HTR-8/SVneo (cell line): Measurements from ENCODE around the gene SHROOM4.

Source experiments
- DNase-seq: peaks from one replicate; pipeline ENCODE4 v3.0.0; 2011; ENCODE audit warnings: low spot score, mixed read lengths; ENCODE audit not compliant: insufficient read length
- FAIRE-seq: peaks from 2 replicates; lab custom pipeline; 2011; peaks lifted over from hg19 to GRCh38; lab: Jason Lieb, UNC

SHROOM4 gene, protein sequence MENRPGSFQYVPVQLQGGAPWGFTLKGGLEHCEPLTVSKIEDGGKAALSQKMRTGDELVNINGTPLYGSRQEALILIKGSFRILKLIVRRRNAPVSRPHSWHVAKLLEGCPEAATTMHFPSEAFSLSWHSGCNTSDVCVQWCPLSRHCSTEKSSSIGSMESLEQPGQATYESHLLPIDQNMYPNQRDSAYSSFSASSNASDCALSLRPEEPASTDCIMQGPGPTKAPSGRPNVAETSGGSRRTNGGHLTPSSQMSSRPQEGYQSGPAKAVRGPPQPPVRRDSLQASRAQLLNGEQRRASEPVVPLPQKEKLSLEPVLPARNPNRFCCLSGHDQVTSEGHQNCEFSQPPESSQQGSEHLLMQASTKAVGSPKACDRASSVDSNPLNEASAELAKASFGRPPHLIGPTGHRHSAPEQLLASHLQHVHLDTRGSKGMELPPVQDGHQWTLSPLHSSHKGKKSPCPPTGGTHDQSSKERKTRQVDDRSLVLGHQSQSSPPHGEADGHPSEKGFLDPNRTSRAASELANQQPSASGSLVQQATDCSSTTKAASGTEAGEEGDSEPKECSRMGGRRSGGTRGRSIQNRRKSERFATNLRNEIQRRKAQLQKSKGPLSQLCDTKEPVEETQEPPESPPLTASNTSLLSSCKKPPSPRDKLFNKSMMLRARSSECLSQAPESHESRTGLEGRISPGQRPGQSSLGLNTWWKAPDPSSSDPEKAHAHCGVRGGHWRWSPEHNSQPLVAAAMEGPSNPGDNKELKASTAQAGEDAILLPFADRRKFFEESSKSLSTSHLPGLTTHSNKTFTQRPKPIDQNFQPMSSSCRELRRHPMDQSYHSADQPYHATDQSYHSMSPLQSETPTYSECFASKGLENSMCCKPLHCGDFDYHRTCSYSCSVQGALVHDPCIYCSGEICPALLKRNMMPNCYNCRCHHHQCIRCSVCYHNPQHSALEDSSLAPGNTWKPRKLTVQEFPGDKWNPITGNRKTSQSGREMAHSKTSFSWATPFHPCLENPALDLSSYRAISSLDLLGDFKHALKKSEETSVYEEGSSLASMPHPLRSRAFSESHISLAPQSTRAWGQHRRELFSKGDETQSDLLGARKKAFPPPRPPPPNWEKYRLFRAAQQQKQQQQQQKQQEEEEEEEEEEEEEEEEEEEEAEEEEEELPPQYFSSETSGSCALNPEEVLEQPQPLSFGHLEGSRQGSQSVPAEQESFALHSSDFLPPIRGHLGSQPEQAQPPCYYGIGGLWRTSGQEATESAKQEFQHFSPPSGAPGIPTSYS (N-terminal part only)

DNA sequence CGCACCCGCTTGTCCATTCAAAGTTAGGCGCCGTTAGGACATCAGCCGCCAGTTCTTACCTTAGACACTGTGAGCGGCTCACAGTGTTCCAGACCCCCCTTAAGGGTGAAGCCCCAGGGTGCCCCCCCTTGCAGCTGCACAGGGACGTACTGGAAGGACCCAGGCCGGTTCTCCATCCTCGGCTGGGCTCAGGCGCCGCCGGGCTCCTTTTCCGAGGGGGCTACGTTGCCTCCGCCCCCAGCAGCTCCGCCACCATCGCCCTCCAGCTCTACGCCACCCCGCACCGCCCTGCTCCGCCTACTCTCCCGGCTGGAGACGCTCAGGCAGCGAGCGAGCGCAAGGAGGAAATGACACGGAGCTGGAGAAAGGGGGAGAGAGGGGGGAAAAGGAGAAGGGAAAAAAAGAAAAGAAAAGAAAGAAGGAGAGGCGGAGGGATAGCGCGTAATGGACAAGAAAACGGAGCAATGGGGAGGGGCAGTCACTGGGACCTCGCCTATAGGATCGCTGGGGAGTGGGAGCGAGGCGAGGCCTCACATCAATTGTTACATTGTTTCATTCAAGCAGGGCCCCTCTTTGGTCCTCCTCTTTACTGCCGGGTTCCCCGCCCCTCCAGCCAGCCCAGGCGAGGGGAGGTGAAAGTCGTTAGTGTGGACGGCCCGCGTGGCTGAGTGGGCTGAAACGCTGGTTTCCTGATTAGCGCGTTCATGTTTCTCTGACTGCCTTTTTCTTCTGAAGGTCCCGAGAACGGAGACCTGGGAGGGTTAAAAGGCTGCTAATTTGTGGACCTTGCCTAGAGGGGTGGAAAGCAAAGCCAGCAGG, at the start of gene SHROOM4:
Gene SHROOM4 (minus strand): TSS at position 352 of the 819 bp plus-strand sequence. CDS start 176 bp downstream, at position 176.
- DNase-seq: no peak
- FAIRE-seq: no peak

DNA sequence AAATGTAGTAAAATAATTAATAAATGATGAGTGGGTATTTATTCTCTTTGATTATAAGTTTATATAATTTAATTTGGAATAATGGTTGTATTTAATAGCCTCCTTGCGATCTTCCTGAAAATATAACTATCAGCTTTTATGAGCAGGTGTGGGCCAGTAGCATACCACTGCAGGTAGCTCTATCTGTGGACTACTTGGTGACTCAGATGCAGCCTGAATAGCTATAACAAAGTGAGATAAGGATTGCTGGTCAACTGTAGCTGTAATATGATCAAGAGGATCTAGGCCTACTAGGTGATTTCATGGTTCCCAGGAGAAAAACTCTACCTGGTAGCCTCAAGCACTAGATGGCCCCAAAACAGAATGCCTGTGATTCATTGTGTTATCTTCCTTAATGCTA, 49.5 kb upstream of the SHROOM4 start:
- DNase-seq: no peak
- no peak for FAIRE-seq

DNA sequence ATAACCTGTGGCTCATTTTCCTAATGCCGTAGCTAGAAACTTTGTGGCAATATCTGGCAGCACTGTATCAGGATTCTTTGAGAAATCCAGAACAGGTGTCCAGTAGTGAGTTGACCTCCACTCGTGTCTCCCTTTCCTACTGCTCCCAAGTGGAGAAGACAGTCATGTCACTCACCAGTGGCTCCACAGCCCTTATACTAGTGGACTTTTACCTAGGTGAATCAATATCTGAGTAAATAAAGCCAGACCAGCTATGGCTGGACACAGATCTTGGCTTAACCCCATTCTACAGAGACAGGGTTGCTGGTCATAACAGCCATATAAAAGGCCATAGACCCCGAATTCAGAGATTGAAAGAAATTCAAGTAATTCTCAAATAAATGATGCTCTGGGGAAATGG, 46.5 kb upstream of the SHROOM4 start:
- no peak for FAIRE-seq
- no peak for DNase-seq

DNA sequence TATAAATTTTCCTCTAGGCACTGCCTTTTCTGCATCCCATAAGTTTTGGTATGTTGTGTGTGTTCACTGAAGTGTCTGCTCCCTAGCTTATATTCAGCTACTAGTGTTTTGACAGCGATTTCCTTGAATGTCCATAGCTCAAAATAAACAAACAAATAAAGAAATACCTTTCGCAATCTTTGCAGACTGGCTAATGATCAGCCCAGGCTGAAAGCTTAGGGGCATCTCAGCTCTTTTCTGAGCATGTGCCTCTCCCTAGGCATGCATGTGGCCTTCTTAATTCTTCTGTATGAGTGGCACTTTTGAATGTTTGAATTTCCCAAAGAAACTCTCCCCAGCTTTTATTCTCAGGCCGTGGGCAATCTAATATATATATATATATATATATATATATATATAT, 44.6 kb upstream of the SHROOM4 start:
- DNase-seq (no peak), FAIRE-seq (no peak)

DNA sequence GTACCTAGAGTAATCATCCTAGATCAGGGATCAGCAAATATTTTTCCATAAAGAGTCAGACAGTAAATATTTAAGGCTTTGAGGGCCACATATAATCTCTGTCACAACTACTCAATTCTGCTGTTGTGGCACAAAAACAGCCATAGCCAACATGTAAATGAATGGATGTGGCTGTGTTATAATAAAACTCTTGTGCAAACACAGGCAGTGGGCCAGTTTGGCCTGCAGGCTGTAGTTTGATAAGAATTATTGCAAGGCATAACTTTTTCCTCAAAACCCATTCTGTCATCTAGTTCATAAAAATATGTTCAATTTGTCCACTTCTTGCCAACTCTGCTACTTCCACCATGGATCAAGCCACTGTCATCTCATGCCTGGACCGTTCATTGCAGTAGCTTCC, 39.4 kb upstream of the SHROOM4 start:
- FAIRE-seq (no peak), DNase-seq (no peak)

DNA sequence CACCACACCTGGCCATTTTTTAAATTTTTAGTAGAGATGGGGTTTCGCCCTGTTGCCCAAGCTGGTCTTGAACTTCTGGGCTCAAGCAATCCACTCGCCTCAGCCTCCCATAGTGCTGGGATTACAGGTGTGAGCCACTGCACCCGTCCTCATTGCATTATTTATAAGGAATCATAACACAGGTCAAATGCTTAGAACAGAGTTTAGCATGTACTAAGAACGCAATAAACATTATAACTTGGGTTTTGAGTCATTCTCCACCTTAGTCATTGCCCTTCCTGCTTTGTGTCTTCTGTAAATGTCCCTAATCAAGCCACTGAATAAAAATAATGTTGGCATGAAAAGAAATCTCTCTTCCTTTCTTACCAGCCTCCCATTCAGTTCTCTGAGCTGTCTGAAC, 38.5 kb upstream of the SHROOM4 start:
- DNase-seq (no peak), FAIRE-seq (no peak)

DNA sequence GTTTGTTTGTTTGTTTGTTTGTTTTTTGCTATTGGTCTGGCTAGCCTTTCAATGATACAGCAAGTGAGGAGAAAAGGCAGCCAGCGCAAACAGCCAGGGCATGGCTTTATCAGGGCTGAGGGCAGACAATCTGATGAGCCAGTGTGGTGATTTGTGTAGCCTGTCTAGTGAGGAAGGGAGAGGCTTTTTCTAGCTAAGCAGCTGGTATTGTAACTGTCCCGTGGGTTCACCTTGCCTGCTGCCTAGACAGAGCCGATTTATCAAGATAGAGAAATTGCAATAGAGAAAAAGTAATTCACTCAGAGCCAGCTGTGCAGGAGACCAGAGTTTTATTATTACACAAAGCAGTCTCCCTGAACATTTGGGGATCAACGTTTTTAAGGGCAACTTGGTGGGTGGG, 28.2 kb upstream of the SHROOM4 start:
- DNase-seq (no peak), FAIRE-seq (no peak)

DNA sequence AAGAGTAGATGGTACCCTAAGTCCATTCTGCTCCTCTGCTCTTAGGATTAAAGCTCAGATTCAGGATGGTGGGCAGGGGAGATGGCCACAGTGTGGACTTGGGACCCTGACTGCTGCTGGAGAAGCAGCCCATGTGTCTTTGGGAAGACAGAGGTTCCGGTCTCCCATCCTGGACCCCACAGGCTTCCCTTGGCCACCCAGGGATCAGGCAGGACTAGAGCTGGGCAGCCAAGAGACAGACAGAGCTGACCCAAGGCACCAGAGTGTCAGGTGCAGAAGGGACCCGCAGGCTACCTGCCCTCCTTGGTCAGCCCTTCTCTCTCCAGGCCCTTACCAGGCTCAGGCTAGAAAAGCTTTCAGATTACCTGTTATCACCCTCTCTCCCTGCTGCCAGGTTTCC, 25.7 kb upstream of the SHROOM4 start:
- no peak for FAIRE-seq

DNA sequence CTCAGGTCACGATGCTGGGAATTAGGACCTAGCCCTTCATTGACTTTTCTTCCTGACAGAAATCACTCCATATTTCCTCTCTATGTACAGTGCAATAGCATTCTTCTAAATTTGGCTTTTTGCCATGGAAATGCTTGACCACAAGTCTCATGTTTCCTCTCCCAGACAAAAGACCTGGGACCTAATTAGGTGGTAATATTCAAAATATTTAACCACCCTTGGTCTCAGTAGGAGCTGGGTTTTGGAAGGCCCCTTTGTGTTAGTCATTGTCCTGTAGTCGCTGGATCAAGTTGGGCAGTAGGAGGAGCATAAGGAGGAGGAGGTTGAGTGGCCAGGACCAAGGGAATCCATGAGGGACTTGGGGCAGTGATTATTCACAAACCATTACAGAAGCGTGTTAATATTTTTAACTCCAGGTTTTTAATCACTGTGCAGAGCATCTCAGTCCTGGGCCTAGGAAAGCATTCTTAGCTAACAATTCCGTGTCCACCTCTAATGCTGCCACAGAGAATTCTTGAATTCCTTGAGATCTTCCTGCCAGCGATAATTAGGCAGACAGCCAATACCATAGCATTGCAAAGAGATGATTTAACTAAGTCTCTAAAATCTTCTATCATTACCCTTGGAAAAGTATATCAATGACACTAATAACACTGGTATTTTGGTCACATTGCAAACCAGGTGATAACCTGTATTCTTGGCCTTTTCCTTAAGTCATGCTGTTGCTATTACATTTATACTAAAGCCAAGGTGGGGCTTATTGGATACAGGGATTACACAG, 25.0 kb upstream of the SHROOM4 start:
- no peak for DNase-seq
- FAIRE-seq: no peak

More for the DNA sequence above, 25.7 kb upstream of the SHROOM4 start:
- DNase-seq: no peak

DNA sequence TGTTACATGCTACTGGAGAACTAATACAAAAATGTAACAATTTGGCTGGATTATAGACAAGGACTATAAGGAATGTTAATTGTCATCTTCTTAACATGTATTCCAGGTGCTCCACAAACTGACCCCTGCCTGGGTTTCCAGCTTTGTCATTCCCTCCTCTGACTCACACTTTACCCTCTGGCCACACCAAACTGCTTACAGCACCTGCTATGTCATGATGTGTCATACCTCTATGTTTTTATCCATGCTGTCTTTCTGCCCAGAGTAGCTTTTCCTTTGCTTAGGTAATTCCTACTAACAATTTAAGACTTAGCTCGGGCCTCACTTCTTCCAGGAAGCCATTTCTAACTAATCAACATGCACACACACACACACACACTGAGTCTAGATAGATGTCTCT, 14.0 kb upstream of the SHROOM4 start:
- DNase-seq (no peak), FAIRE-seq (no peak)

DNA sequence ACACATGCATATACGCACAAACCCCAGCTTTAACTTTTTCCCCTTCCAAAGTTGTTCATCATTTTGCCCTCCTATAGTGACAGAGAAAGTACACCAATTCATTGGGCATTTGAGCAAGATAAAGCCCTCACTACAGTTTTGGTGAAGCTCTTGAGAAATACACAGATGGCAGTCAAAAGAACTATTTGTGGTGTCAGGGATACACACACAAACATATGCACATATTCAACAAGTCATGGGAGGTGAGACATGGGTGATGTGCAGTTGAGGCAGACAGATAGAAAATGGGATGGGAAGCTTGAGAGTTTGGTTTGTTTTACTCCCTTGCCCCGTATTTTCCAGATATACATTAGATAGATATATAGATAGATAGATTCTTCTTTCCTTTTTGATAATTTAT, 11.8 kb upstream of the SHROOM4 start:
- DNase-seq (no peak), FAIRE-seq (no peak)

DNA sequence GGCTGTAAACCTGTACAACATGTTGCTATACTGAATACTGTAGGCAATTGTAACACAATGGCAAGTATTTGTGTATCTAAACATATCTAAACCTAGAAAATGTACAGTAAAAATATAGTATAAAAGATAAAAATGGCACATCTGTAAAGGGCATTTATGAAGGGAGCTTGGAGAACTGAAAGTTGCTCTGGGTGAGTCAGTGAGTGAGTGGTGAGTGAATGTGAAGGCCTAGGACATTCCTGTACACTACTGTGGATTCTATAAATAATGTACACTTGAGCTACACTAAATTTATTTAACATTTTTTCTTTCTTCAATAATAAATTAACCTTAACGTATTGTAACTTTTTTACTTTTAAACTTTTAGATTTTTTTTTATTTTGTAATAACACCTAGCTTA, 5.0 kb upstream of the SHROOM4 start:
- FAIRE-seq: no peak
- DNase-seq: no peak

DNA sequence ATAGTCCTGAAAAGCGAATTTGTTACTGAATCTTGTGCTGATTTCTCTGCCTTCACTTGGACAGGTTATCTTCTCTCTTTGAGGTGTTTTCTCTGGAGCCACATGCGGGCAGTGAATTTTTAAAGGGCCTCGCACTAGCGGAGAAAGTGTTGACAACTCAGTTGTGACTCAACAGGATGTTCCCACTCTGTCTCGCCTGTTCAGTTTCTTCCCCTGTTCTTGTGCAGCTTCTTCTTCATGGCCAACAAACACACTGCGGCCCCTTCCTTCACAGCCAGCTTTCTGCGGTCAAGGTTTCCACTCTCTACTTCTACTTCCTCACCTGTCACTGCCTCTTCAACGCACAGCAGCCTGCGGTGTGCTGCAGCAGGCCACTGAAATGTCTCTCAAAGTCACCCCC, 1.1 kb upstream of the SHROOM4 start:
- DNase-seq (no peak), FAIRE-seq (no peak)

DNA sequence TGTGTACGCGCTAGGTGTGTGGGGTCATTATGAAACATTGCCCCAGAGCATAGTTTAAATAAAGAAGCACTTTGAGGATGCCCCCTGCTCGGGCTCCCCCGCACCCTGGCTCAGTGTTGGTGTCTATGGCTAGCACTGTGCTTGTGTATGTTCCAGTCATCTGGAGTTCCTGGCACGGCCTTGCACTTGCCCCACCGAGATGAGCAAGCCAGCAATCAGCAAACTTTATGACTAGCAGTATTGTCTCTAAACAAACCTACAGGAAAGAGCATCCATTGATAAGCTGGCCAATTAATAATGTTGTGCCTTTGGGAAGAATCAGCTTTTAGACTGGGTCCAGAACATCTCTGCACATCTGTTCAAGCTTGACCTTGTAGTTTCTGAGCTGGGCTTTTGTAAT, 707 bp upstream of the SHROOM4 start:
- no peak for FAIRE-seq
- no peak for DNase-seq

DNA sequence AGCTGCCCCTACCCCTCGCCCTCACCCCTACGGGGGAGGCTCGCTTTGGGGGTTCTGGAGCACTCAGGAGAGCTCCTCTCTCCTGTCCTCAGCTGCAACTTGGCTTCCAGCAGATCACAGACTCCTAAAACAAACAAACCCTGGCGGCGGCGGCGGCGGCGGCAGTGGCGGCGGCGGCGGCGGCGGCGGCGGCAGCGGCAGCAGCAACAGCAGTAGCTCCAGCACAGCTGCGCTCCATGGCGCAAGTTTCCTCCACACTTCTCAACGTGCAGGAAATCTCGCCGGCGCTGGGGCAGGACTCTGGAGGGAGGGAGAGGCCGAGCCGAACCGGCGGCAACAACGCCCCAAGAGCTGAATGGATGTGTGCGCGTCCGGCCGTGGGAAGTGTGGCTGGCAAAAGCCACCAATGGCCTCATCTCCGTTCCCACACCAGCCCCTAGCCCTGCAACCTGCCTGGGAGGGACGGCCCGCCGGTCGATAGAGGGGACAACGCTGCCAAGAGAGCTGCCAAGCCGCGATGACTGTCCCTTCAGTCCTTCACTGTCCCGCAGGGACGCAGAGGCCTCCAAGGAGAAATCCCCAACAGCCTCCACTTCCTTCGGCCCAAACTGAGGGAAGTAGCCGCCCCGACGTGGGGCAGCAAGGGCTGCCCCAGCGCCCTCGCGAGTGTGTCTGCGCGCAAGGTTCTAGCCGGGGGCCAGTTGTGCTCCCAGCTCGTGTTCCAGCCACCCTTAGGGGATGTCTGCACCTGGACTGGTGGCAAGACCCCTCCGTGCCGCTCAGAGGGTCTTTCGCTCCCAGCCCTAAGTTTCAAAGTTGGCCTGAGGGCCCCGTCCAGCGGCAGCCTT, 775 bp downstream of the SHROOM4 start:
- FAIRE-seq: no peak

DNA sequence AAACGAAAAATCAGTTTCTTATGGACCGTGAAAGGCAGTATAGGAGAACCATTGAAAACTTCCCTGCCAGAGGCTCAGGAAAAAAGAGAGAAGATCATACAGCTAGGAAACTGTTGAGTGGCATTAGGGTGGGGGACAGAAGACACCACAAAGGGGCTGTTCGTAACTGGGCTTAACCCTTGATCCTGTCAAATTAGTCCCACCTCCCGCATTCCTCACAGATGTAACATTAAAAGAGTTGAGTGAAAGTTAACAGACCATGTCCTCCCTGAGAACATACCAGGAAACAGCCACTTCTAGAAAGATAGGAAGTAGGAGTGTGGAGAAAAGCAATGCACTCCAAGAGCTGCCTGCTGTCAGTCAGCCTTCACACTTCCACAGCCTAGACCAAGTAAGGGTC, 8.7 kb downstream of the SHROOM4 start:
- DNase-seq: no peak
- FAIRE-seq: no peak

More for the DNA sequence above, 775 bp downstream of the SHROOM4 start:
- no peak for DNase-seq

DNA sequence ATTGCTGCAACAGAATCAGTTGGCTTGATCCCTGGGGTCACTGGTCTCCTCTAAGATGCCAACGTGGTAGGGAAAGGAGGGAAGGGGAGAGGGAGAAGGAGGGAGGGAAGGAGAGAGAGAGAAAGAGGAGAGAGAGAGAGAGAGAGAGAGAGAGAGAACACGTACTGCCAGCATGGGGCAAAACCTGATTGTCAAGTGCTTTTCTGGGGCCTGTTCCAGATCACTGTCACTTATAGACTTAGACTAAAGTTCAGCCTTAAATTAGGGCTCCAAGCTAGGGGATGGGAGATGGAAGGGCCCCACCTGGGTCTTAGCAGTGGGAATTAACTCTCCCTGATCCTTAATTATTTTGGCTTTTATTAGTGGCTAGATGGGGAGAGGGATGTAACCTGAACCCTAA, 12.9 kb downstream of the SHROOM4 start:
- no peak for DNase-seq
- no peak for FAIRE-seq

DNA sequence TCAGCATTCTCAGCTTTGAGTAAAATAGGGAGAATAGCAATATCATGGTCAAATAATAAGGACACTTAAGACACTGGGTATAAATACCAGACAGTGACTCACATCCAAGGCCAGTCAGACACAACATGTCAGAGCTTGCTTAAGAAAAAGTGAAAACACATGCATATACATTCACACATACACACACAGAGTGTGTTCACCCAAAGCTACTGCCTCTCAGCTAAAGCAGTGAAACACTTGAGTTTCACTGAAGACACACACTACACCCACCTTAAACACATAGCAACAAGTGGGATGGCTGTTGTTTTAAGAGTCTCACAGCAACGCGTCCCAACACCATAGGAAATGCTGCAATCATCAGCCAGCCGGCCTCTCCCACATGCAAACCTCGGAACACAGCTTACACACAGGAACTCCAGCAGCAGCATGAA, 14.4 kb downstream of the SHROOM4 start:
- no peak for DNase-seq
- no peak for FAIRE-seq
